ENCODE measurements around the gene VPS37B.

- TF ChIP-seq CTCF (IDR thresholded peaks at IDR 0.05) (no peak), ZNF512 (CRISPR knock-in tag; IDR thresholded peaks at IDR 0.05; ENCODE audit: borderline replicate concordance) (no peak), ZNF281 (CRISPR knock-in tag; IDR thresholded peaks at IDR 0.05) (no peak), SMAD4 (CRISPR knock-in tag; IDR thresholded peaks at IDR 0.05) (no peak), FOXJ3 (CRISPR knock-in tag; IDR thresholded peaks at IDR 0.05; ENCODE audit: borderline replicate concordance) (no peak), TP53 (CRISPR knock-in tag; IDR thresholded peaks at IDR 0.05) (no peak), TEAD1 (CRISPR knock-in tag; IDR thresholded peaks at IDR 0.05) (no peak), FOXP1 (CRISPR knock-in tag; IDR thresholded peaks at IDR 0.05; ENCODE audit: borderline replicate concordance) (no peak), ATF2 (CRISPR knock-in tag; IDR thresholded peaks at IDR 0.05; ENCODE audit: borderline replicate concordance, low read depth) (no peak)
Observed at GRCh38 chr12:122838841-122839240, 57.1 kb downstream of the VPS37B start.
